HUES48 (cell line): Measurements from ENCODE around the gene ADCY9.

Experiments used
- H3K27ac ChIP-seq: one replicate; pipeline ENCODE4 v1.7.0; 2013; ENCODE audit warnings: low read depth, low read length, inconsistent platforms
- H3K27me3 ChIP-seq: 2 replicates; pipeline ENCODE4 v1.6.1; 2013; ENCODE audit warnings: mild to moderate bottlenecking, low read length; ENCODE audit not compliant: control insufficient read depth, insufficient read depth
- H3K36me3 ChIP-seq: 2 replicates; pipeline ENCODE4 v1.6.1; 2013; ENCODE audit warnings: low read length; ENCODE audit not compliant: control insufficient read depth, insufficient read depth
- H3K4me1 ChIP-seq: 2 replicates; pipeline ENCODE4 v1.6.1; 2013; ENCODE audit warnings: mild to moderate bottlenecking, low read length; ENCODE audit not compliant: control insufficient read depth, insufficient read depth
- H3K4me3 ChIP-seq: 2 replicates; pipeline ENCODE4 v1.5.1; 2013; ENCODE audit warnings: mild to moderate bottlenecking, low read depth, low read length
- H3K9ac ChIP-seq: 2 replicates; pipeline ENCODE4 v1.6.1; 2013; ENCODE audit warnings: mild to moderate bottlenecking, low read depth, low read length, moderate library complexity
- H3K9me3 ChIP-seq: 2 replicates; pipeline ENCODE4 v1.6.1; 2013; ENCODE audit warnings: low read length; ENCODE audit not compliant: control insufficient read depth, insufficient read depth

The ADCY9 gene

GRCh38 chr16:3999479-4000325, 116.5 kb downstream of the ADCY9 start:
- H3K36me3 ChIP-seq: no peaks in the 10 kb centered on the region
- no peak overlapping the region for H3K9ac ChIP-seq
- peaks cover 15% of the 10 kb centered on the region for H3K4me1 ChIP-seq
- no peaks in the 10 kb centered on the region for H3K27me3 ChIP-seq
- H3K4me3 ChIP-seq: no peak overlapping the region
- no peaks in the 10 kb centered on the region for H3K9me3 ChIP-seq
- no peak overlapping the region for H3K27ac ChIP-seq

- Histone ChIP-seq H3K36me3 (no peaks in the 10 kb centered on the region), H3K4me1 (peaks cover 13% of the 10 kb centered on the region), H3K4me3 (no peak overlapping the region), H3K27me3 (no peaks in the 10 kb centered on the region), H3K27ac (no peak overlapping the region), H3K9ac (no peak overlapping the region), H3K9me3 (no peaks in the 10 kb centered on the region)
Measured at GRCh38 chr16:3998793-3999478, 117.3 kb downstream of the ADCY9 start.

GRCh38 chr16:3997231-3997841, 118.9 kb downstream of the ADCY9 start:
- no peak overlapping the region for H3K9ac ChIP-seq
- H3K27me3 ChIP-seq: no peaks in the 10 kb centered on the region
- H3K27ac ChIP-seq: no peak overlapping the region
- no peaks in the 10 kb centered on the region for H3K36me3 ChIP-seq
- H3K4me3 ChIP-seq: no peak overlapping the region
- H3K4me1 ChIP-seq: peaks cover 13% of the 10 kb centered on the region
- H3K9me3 ChIP-seq: no peaks in the 10 kb centered on the region

GRCh38 chr16:3995001-3995400, 121.2 kb downstream of the ADCY9 start:
- Histone ChIP-seq H3K36me3 (no peaks in the 10 kb centered on the region), H3K4me3 (no peak overlapping the region), H3K4me1 (peaks cover 13% of the 10 kb centered on the region), H3K9ac (no peak overlapping the region), H3K9me3 (no peaks in the 10 kb centered on the region), H3K27me3 (no peaks in the 10 kb centered on the region), H3K27ac (no peak overlapping the region)

GRCh38 chr16:3993052-3993785, 123.0 kb downstream of the ADCY9 start:
- Histone ChIP-seq H3K36me3 (no peaks in the 10 kb centered on the region), H3K9ac (no peak overlapping the region), H3K9me3 (no peaks in the 10 kb centered on the region), H3K27ac (no peak overlapping the region), H3K4me1 (peaks cover 4% of the 10 kb centered on the region; the same call in 1 of the 2 replicates), H3K4me3 (no peak overlapping the region), H3K27me3 (no peaks in the 10 kb centered on the region)

- no peak overlapping the region for H3K27ac ChIP-seq
- H3K4me1 ChIP-seq: peaks cover 4% of the 10 kb centered on the region; the same call in 1 of the 2 replicates
- H3K4me3 ChIP-seq: no peak overlapping the region
Measured at GRCh38 chr16:3992297-3993051, 123.8 kb downstream of the ADCY9 start.

GRCh38 chr16:3988824-3989223, 127.4 kb downstream of the ADCY9 start:
- no peaks in the 10 kb centered on the region for H3K9me3 ChIP-seq
- no peak overlapping the region for H3K27ac ChIP-seq
- H3K4me1 ChIP-seq: no peaks in the 10 kb centered on the region
- H3K4me3 ChIP-seq: no peak overlapping the region
- no peak overlapping the region for H3K9ac ChIP-seq
- no peaks in the 10 kb centered on the region for H3K36me3 ChIP-seq
- H3K27me3 ChIP-seq: no peaks in the 10 kb centered on the region

More at GRCh38 chr16:3992297-3993051, 123.8 kb downstream of the ADCY9 start:
- Histone ChIP-seq H3K36me3 (no peaks in the 10 kb centered on the region), H3K9me3 (no peaks in the 10 kb centered on the region), H3K9ac (no peak overlapping the region), H3K27me3 (no peaks in the 10 kb centered on the region)

- H3K27ac ChIP-seq: no peak overlapping the region
Measured at GRCh38 chr16:3988011-3988410, 128.2 kb downstream of the ADCY9 start.

GRCh38 chr16:3987231-3987630, 129.0 kb downstream of the ADCY9 start:
- H3K4me3 ChIP-seq: no peak overlapping the region
- 0 out of 2 replicates have a peak, but pooled peaks cover 1% of the 10 kb centered on the region for H3K36me3 ChIP-seq
- H3K27ac ChIP-seq: no peak overlapping the region
- no peaks in the 10 kb centered on the region for H3K4me1 ChIP-seq
- no peak overlapping the region for H3K9ac ChIP-seq
- no peaks in the 10 kb centered on the region for H3K9me3 ChIP-seq
- H3K27me3 ChIP-seq: no peaks in the 10 kb centered on the region

More at GRCh38 chr16:3988011-3988410, 128.2 kb downstream of the ADCY9 start:
- H3K27me3 ChIP-seq: no peaks in the 10 kb centered on the region
- no peaks in the 10 kb centered on the region for H3K4me1 ChIP-seq
- no peak overlapping the region for H3K4me3 ChIP-seq
- H3K9me3 ChIP-seq: no peaks in the 10 kb centered on the region
- H3K36me3 ChIP-seq: no peaks in the 10 kb centered on the region
- no peak overlapping the region for H3K9ac ChIP-seq

GRCh38 chr16:3986235-3986544, 130.1 kb downstream of the ADCY9 start:
- Histone ChIP-seq H3K27me3 (no peaks in the 10 kb centered on the region), H3K9me3 (no peaks in the 10 kb centered on the region), H3K4me3 (no peak overlapping the region), H3K4me1 (no peaks in the 10 kb centered on the region), H3K27ac (no peak overlapping the region), H3K36me3 (0 out of 2 replicates have a peak, but pooled peaks cover 3% of the 10 kb centered on the region), H3K9ac (no peak overlapping the region)
